ENCODE data around the gene KANK2.
A peak's percentile ranks its signal among the peaks of the same experiment; 100 is the strongest.

KANK2 gene

GRCh38 chr19:11197291-11198174, at the start of gene KANK2:
Gene KANK2, minus strand, starts transcription at chr19:11197545. Its CDS starts 3,034 bp downstream, at chr19:11194511.
- peak; percentile 99 for DNase-seq (ENCODE audit: low spot score)
- no peak for TF ChIP-seq CTCF (IDR thresholded peaks at IDR 0.05; ENCODE audit: borderline replicate concordance, control extremely low read depth, extremely low read depth, insufficient read depth, missing control alignments)
- in situ Hi-C loops (cut with MboI; ENCODE audit: low sequenced_read_pairs, unreplicated experiment): no loop called here

- DNase-seq (ENCODE audit: low spot score): no peak
- in situ Hi-C loops (cut with MboI; ENCODE audit: low sequenced_read_pairs, unreplicated experiment): no loop called here
- TF ChIP-seq CTCF (IDR thresholded peaks at IDR 0.05; ENCODE audit: borderline replicate concordance, control extremely low read depth, extremely low read depth, insufficient read depth, missing control alignments): no peak
Measured at GRCh38 chr19:11246941-11247340, 49.6 kb upstream of the KANK2 start.

GRCh38 chr19:11244846-11245589, 47.7 kb upstream of the KANK2 start:
- in situ Hi-C loops (cut with MboI; ENCODE audit: low sequenced_read_pairs, unreplicated experiment): no loop called here
- no peak for TF ChIP-seq CTCF (IDR thresholded peaks at IDR 0.05; ENCODE audit: borderline replicate concordance, control extremely low read depth, extremely low read depth, insufficient read depth, missing control alignments)
- DNase-seq (ENCODE audit: low spot score): no peak

GRCh38 chr19:11243798-11244169, 46.4 kb upstream of the KANK2 start:
- DNase-seq (ENCODE audit: low spot score): no peak
- in situ Hi-C loops (cut with MboI; ENCODE audit: low sequenced_read_pairs, unreplicated experiment): no loop called here
- TF ChIP-seq CTCF (IDR thresholded peaks at IDR 0.05; ENCODE audit: borderline replicate concordance, control extremely low read depth, extremely low read depth, insufficient read depth, missing control alignments): no peak

- peak; percentile 100 for DNase-seq (ENCODE audit: low spot score)
- in situ Hi-C loops (cut with MboI; ENCODE audit: low sequenced_read_pairs, unreplicated experiment): no loop called here
- peak; percentile 47 for TF ChIP-seq CTCF (IDR thresholded peaks at IDR 0.05; ENCODE audit: borderline replicate concordance, control extremely low read depth, extremely low read depth, insufficient read depth, missing control alignments)
Measured at GRCh38 chr19:11242864-11243797, 45.8 kb upstream of the KANK2 start.

- DNase-seq (ENCODE audit: low spot score): no peak
- no peak for TF ChIP-seq CTCF (IDR thresholded peaks at IDR 0.05; ENCODE audit: borderline replicate concordance, control extremely low read depth, extremely low read depth, insufficient read depth, missing control alignments)
- in situ Hi-C loops (cut with MboI; ENCODE audit: low sequenced_read_pairs, unreplicated experiment): no loop called here
Measured at GRCh38 chr19:11242025-11242424, 44.7 kb upstream of the KANK2 start.
